K562 (cell line): Measurements from ENCODE around the gene PNP. TPM values are rescaled to one million over a fixed set of nuclear protein-coding genes. Genes with fewer than 3 reads are reported as not detected.

ENCODE experiments used
- ADNP ChIP-seq: fragments of 200-800 bp; sonication (Bioruptor generic); IDR thresholded peaks from 2 replicates; pipeline ENCODE4 v1.6.1; 2016; ENCODE audit warnings: missing genetic modification characterization, missing compliant biosample characterization
- ARNT ChIP-seq, 2 experiments: fragments of 450-650 bp; IDR thresholded peaks; 2 replicates each; pipeline ENCODE4 v1.6.1; 2016; ENCODE audit warnings: mild to moderate bottlenecking in 1 of 2
- BDP1 ChIP-seq: IDR thresholded peaks from 3 replicates; pipeline ENCODE4 v1.6.1; 2011; ENCODE audit not compliant: insufficient read length, insufficient read depth
- CBX8 ChIP-seq: fragments of 200-600 bp; sonication (generic); IDR thresholded peaks from 2 replicates; pipeline ENCODE4 v1.6.1; 2012; ENCODE audit warnings: borderline replicate concordance, mixed run types, low read depth, mild to moderate bottlenecking, moderate library complexity, mixed read lengths, low read length, control low read depth, inconsistent platforms; ENCODE audit not compliant: poor library complexity, severe bottlenecking; ENCODE audit errors: extremely low read depth
- CC2D1A ChIP-seq: fragments of 450-650 bp; IDR thresholded peaks from 2 replicates; pipeline ENCODE4 v1.6.1; 2017; ENCODE audit warnings: mild to moderate bottlenecking
- CHD2 ChIP-seq: IDR thresholded peaks from 2 replicates; pipeline ENCODE4 v1.6.1; 2011; ENCODE audit warnings: low read depth, low read length
- EP300 ChIP-seq: IDR thresholded peaks from 2 replicates; pipeline ENCODE4 v1.6.1; 2012; ENCODE audit warnings: low read length, improper control_type of control experiment
- EWSR1 ChIP-seq: fragments of 450-650 bp; IDR thresholded peaks from 2 replicates; pipeline ENCODE4 v1.6.1; 2018; ENCODE audit warnings: borderline replicate concordance, mild to moderate bottlenecking, low read depth, moderate library complexity; ENCODE audit not compliant: partially characterized antibody
- HDAC2 ChIP-seq: fragments of 450-650 bp; IDR thresholded peaks from 2 replicates; pipeline ENCODE4 v1.6.1; 2016; ENCODE audit warnings: mild to moderate bottlenecking
- KDM2B ChIP-seq: fragments of 250-450 bp; sonication (Bioruptor Pico); IDR thresholded peaks from 2 replicates; pipeline ENCODE4 v1.8.0; 2021; ENCODE audit warnings: mild to moderate bottlenecking, moderate library complexity
- PCBP1 ChIP-seq: fragments of 200-400 bp; formaldehyde crosslinking; IDR thresholded peaks from 2 replicates; pipeline ENCODE4 v1.6.1; 2018; ENCODE audit warnings: mild to moderate bottlenecking, low read depth, low read length; ENCODE audit not compliant: poor library complexity, severe bottlenecking
- PHF20 ChIP-seq: fragments of 450-650 bp; IDR thresholded peaks from 2 replicates; pipeline ENCODE4 v1.6.1; 2018; ENCODE audit not compliant: partially characterized antibody
- REST ChIP-seq, 2 experiments: fragments of 450-650 bp; formaldehyde crosslinking in 1 of 2; IDR thresholded peaks; 2 replicates each; pipeline versions ENCODE4 v1.4.0 to v1.6.1; 2014 to 2020; ENCODE audit warnings: mild to moderate bottlenecking in 2 of 2, borderline replicate concordance in 1 of 2, low read depth in 1 of 2
- RNF2 ChIP-seq: sonication (generic); IDR thresholded peaks from 2 replicates; pipeline ENCODE4 v1.6.1; 2016
- TEAD1 ChIP-seq, 2 experiments: fragments of 450-650 bp in 1 of 2; sonication (generic) in 1 of 2; formaldehyde crosslinking; IDR thresholded peaks; 2 replicates each; pipeline versions ENCODE4 v1.4.0 to v1.8.0; 2020 to 2022; ENCODE audit warnings: mild to moderate bottlenecking in 2 of 2, missing genetic modification reagents in 1 of 2
- ZNF507 ChIP-seq: conservative IDR thresholded peaks from 2 replicates; pipeline ENCODE4 v1.6.1; 2017; ENCODE audit warnings: missing genetic modification characterization, missing compliant biosample characterization
- polyA plus RNA-seq, 8 experiments: library from polyadenylated mRNA; depleted of rRNA in 4 of 8; stranded (reverse) in 5 of 8; unstranded in 3 of 8; fragments of >200 nt; fragmentation: Nextera tagmentation in 2 of 8; fragmentation: Illumina TruSeq in 1 of 8; extraction: Ambion mirVana in 2 of 8; extraction: Trizol in 1 of 8; gene quantifications; 2 replicates each; pipeline versions ENCODE4 v1.2.1 to v1.2.3, GENCODE V29; 2011 to 2014; ENCODE audit warnings: inconsistent platforms in 1 of 8, missing spikeins in 1 of 8
- total RNA-seq, 7 experiments: library from RNA; depleted of rRNA in 6 of 7; stranded (reverse); fragments of >200 nt in 6 of 7; fragmentation: Illumina TruSeq in 2 of 7; extraction: Trizol in 2 of 7; gene quantifications; 2 replicates each; pipeline versions ENCODE4 v1.2.1 to v1.2.3, GENCODE V29; 2011 to 2021; ENCODE audit warnings: low replicate concordance in 1 of 7
- TF ChIP-seq, protein P1 (sequence below): sonication (generic); formaldehyde crosslinking; IDR thresholded peaks from 2 replicates; pipeline ENCODE4 v1.8.0; 2023; ENCODE audit warnings: mild to moderate bottlenecking, missing genetic modification reagents

PNP gene
- total and polyA plus RNA-seq, 9 of the 15 experiments (the other 6 are each of a cell fraction or from before 2014, with no cell fraction given), result 92.5 to 288 (median 137) TPM

DNA sequence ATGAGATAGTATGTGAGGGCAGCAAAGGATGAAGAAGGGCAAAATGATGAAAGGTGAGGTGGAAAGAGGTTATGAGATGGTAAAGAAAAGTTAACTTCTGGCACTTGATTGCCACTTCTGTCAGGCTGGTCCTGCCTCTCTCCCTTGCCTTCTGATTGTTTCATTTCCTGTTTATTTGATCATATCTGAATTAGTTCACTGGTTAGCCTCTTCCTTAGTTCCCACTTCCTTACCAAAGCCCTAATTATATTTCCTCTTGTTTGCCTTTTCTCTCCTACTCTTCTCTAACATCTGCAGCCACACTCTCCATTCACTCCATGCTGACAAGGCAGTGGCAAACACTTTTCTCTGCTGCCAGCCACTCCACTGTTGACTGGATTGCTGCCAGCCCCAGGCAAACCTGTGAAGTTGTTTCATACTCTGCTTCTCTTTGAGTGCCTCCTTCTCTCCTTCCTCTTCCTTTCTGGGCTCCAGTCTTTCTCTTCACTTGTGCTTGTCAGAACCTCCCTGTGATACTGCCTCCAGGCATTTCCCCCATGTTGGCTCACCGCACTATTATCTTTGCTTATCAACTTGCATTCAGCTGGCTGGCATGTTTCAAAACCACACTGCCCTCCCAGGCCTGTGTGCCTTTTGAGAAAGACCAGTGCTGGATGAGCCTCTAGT, 8.1 kb downstream of the PNP start (continued):
- TF ChIP-seq, protein P1, sequence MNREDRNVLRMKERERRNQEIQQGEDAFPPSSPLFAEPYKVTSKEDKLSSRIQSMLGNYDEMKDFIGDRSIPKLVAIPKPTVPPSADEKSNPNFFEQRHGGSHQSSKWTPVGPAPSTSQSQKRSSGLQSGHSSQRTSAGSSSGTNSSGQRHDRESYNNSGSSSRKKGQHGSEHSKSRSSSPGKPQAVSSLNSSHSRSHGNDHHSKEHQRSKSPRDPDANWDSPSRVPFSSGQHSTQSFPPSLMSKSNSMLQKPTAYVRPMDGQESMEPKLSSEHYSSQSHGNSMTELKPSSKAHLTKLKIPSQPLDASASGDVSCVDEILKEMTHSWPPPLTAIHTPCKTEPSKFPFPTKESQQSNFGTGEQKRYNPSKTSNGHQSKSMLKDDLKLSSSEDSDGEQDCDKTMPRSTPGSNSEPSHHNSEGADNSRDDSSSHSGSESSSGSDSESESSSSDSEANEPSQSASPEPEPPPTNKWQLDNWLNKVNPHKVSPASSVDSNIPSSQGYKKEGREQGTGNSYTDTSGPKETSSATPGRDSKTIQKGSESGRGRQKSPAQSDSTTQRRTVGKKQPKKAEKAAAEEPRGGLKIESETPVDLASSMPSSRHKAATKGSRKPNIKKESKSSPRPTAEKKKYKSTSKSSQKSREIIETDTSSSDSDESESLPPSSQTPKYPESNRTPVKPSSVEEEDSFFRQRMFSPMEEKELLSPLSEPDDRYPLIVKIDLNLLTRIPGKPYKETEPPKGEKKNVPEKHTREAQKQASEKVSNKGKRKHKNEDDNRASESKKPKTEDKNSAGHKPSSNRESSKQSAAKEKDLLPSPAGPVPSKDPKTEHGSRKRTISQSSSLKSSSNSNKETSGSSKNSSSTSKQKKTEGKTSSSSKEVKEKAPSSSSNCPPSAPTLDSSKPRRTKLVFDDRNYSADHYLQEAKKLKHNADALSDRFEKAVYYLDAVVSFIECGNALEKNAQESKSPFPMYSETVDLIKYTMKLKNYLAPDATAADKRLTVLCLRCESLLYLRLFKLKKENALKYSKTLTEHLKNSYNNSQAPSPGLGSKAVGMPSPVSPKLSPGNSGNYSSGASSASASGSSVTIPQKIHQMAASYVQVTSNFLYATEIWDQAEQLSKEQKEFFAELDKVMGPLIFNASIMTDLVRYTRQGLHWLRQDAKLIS (CRISPR knock-in tag), result no peak; the same call in 1 of the 2 replicates
- peak; percentile 43; the same call in 1 of the 2 replicates for TF ChIP-seq RNF2
- TF ChIP-seq TEAD1 (CRISPR knock-in tag; IDR thresholded peaks at IDR 0.05), result peak in 1 of 2 experiments; percentile 64; a peak in 2 of 4 replicates
- TF ChIP-seq CHD2, result no peak
- TF ChIP-seq EWSR1, result no peak
- no peak for TF ChIP-seq ZNF507 (tag)
- TF ChIP-seq PCBP1, result no peak
- no peak for TF ChIP-seq BDP1
- TF ChIP-seq PHF20, result no peak
- TF ChIP-seq HDAC2, result no peak; the same call in 1 of the 2 replicates
- no peak for TF ChIP-seq KDM2B
- no peak for TF ChIP-seq ARNT (IDR thresholded peaks at IDR 0.05)
- TF ChIP-seq CBX8, result no peak
- peak; percentile 54 for TF ChIP-seq ADNP (tag)
- peak; percentile 42; the same call in 1 of the 2 replicates for TF ChIP-seq EP300
- TF ChIP-seq REST (IDR thresholded peaks at IDR 0.05; ENCODE audit: borderline replicate concordance), result no peak
- TF ChIP-seq REST (CRISPR knock-in tag; IDR thresholded peaks at IDR 0.05; ENCODE audit: low read depth), result no peak
- no peak for TF ChIP-seq CC2D1A
